Vagina (tissue), 2 donors: ENCODE measurements around the gene NDUFV2.

Source experiments
- POLR2A ChIP-seq, 2 donors: fragments of 450-650 bp; IDR thresholded peaks; one replicate each; pipeline ENCODE4 v1.6.1; 2017; ENCODE audit warnings: antibody characterized with exemption in 2 of 2, mild to moderate bottlenecking in 2 of 2, moderate library complexity in 2 of 2
- POLR2AphosphoS5 ChIP-seq, 2 donors: sonication (generic); formaldehyde crosslinking; IDR thresholded peaks; one replicate each; pipeline ENCODE4 v1.9.0; 2017; ENCODE audit warnings: antibody characterized with exemption in 2 of 2, mild to moderate bottlenecking in 2 of 2, low read depth in 1 of 2; ENCODE audit not compliant: insufficient read depth in 1 of 2
- TF ChIP-seq, protein P1 (sequence below), 3 experiments: fragments of 450-650 bp in 2 of 3; fragments of 200-600 bp in 1 of 3; sonication (generic) in 1 of 3; IDR thresholded peaks; one replicate each; pipeline ENCODE4 v1.5.1; 2017 to 2019; ENCODE audit warnings: antibody characterized with exemption in 3 of 3, mild to moderate bottlenecking in 2 of 3, moderate library complexity in 2 of 3

DNA sequence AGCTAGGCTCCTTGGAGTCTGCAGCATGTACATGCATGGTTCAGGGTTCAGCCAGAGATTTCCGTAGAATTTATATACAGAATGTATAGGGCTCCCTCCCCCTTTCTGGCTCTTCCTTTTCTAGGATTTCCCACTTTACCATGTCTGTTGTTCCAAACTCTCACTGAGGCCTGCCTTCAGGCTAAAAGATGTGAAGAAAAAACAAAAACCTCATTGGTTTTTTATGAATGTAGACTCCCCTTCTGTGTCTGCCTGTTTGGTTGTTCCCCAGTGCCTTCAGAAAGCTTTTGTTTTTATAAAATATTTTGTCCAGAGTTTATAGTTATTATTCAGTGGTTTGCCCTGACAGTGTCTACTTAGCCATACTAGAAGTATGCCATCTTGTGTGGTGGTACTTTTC lies 3.6 kb downstream of the NDUFV2 start:
- TF ChIP-seq, protein P1, sequence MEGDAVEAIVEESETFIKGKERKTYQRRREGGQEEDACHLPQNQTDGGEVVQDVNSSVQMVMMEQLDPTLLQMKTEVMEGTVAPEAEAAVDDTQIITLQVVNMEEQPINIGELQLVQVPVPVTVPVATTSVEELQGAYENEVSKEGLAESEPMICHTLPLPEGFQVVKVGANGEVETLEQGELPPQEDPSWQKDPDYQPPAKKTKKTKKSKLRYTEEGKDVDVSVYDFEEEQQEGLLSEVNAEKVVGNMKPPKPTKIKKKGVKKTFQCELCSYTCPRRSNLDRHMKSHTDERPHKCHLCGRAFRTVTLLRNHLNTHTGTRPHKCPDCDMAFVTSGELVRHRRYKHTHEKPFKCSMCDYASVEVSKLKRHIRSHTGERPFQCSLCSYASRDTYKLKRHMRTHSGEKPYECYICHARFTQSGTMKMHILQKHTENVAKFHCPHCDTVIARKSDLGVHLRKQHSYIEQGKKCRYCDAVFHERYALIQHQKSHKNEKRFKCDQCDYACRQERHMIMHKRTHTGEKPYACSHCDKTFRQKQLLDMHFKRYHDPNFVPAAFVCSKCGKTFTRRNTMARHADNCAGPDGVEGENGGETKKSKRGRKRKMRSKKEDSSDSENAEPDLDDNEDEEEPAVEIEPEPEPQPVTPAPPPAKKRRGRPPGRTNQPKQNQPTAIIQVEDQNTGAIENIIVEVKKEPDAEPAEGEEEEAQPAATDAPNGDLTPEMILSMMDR (IDR thresholded peaks at IDR 0.05): no peak
- TF ChIP-seq POLR2A (IDR thresholded peaks at IDR 0.05) (no peak), POLR2AphosphoS5 (IDR thresholded peaks at IDR 0.05; ENCODE audit: insufficient read depth in 1 of 2, low read depth in 1 of 2) (no peak)
